A549 (cell line): Measurements from ENCODE around the gene GSG1L.

ENCODE experiments used
- BHLHE40 ChIP-seq: IDR thresholded peaks from 2 replicates; pipeline ENCODE4 v1.6.1; 2012; ENCODE audit warnings: low read depth, low read length, inconsistent platforms
- CHD2 ChIP-seq: fragments of 150-350 bp; IDR thresholded peaks from 2 replicates; pipeline ENCODE4 v1.6.1; 2014; ENCODE audit warnings: low read length; ENCODE audit not compliant: partially characterized antibody
- EP300 ChIP-seq, 2 experiments: fragments of >200 bp; sonication (Bioruptor Twin); formaldehyde crosslinking; IDR thresholded peaks; 2 replicates in 1 of 2; 3 replicates in 1 of 2; pipeline ENCODE4 v1.6.1; 2016 to 2017
- GATA3 ChIP-seq: IDR thresholded peaks from 2 replicates; pipeline ENCODE4 v1.6.1; 2012; ENCODE audit warnings: borderline replicate concordance
- HOXA7 ChIP-seq: fragments of 250-450 bp; sonication (Bioruptor Pico); IDR thresholded peaks from 2 replicates; pipeline ENCODE4 v1.5.0; 2020; ENCODE audit warnings: mild to moderate bottlenecking, moderate library complexity
- POLR2A ChIP-seq: IDR thresholded peaks from 2 replicates; pipeline ENCODE4 v1.6.1; 2012; ENCODE audit warnings: mild to moderate bottlenecking, low read length
- RAD21 ChIP-seq, 2 experiments: fragments of >200 bp in 1 of 2; sonication (Bioruptor Twin) in 1 of 2; formaldehyde crosslinking in 1 of 2; IDR thresholded peaks in 1 of 2; conservative IDR thresholded peaks in 1 of 2; 2 replicates in 1 of 2; 3 replicates in 1 of 2; pipeline ENCODE4 v1.6.1; 2012 to 2018; ENCODE audit warnings: inconsistent platforms in 1 of 2
- TF ChIP-seq, protein P1 (sequence below): fragments of >200 bp; sonication (Bioruptor Twin); formaldehyde crosslinking; IDR thresholded peaks from 3 replicates; pipeline ENCODE4 v1.5.1; 2016
- TF ChIP-seq, protein P2 (sequence below): fragments of 200-600 bp; sonication (generic); IDR thresholded peaks from 2 replicates; pipeline ENCODE4 v1.6.1; 2016; ENCODE audit warnings: antibody characterized with exemption, mild to moderate bottlenecking, moderate library complexity
- TF ChIP-seq, protein P3 (sequence below): fragments of 250-450 bp; sonication (Bioruptor Pico); IDR thresholded peaks from 2 replicates; pipeline ENCODE4 v1.5.0; 2021; ENCODE audit warnings: mild to moderate bottlenecking, moderate library complexity, borderline replicate concordance
- TF ChIP-seq, protein P4 (sequence below): fragments of 150-350 bp; IDR thresholded peaks from 2 replicates; pipeline ENCODE4 v1.6.1; 2014; ENCODE audit warnings: low read depth, mild to moderate bottlenecking, low read length

DNA sequence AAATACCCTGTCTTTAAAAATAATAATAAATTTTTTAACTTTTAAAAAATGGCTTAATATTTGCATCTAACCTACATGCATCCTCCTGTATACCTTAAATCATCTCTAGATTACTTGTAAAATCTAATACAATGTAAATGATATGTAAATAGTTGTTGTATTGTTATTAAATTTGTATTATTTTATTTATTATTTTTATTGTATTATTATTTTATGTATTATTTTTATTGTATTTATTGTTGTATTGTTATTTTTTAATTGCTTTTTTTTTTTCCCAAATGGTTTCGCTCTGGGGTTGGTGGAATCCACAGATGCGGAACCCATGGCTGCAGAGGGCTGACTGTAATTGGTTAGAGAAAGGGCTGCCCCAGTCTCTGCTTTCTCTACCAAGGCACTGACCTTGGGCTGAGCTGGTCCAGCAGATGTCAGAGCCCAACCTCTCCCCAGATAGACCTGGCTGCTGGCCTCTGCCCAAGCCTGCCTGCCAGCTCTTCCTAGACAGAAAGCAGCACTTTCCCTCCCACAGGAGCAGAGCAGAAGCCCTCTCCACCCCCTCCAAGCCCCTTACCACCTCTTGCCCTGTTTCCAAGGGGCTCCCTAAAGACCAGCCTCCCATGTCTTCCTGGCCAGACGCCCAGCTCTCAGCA lies 183.8 kb downstream of the GSG1L start:
- TF ChIP-seq EP300 (IDR thresholded peaks at IDR 0.05) (no peak), POLR2A (no peak), GATA3 (no peak), RAD21 (conservative IDR thresholded peaks at IDR 0.05 in 1 of 2, IDR thresholded peaks at IDR 0.05 in 1 of 2) (no peak), CHD2 (no peak), HOXA7 (CRISPR knock-in tag) (no peak), BHLHE40 (no peak)
- TF ChIP-seq, protein P1, sequence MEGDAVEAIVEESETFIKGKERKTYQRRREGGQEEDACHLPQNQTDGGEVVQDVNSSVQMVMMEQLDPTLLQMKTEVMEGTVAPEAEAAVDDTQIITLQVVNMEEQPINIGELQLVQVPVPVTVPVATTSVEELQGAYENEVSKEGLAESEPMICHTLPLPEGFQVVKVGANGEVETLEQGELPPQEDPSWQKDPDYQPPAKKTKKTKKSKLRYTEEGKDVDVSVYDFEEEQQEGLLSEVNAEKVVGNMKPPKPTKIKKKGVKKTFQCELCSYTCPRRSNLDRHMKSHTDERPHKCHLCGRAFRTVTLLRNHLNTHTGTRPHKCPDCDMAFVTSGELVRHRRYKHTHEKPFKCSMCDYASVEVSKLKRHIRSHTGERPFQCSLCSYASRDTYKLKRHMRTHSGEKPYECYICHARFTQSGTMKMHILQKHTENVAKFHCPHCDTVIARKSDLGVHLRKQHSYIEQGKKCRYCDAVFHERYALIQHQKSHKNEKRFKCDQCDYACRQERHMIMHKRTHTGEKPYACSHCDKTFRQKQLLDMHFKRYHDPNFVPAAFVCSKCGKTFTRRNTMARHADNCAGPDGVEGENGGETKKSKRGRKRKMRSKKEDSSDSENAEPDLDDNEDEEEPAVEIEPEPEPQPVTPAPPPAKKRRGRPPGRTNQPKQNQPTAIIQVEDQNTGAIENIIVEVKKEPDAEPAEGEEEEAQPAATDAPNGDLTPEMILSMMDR, result no peak
- TF ChIP-seq, protein P2, sequence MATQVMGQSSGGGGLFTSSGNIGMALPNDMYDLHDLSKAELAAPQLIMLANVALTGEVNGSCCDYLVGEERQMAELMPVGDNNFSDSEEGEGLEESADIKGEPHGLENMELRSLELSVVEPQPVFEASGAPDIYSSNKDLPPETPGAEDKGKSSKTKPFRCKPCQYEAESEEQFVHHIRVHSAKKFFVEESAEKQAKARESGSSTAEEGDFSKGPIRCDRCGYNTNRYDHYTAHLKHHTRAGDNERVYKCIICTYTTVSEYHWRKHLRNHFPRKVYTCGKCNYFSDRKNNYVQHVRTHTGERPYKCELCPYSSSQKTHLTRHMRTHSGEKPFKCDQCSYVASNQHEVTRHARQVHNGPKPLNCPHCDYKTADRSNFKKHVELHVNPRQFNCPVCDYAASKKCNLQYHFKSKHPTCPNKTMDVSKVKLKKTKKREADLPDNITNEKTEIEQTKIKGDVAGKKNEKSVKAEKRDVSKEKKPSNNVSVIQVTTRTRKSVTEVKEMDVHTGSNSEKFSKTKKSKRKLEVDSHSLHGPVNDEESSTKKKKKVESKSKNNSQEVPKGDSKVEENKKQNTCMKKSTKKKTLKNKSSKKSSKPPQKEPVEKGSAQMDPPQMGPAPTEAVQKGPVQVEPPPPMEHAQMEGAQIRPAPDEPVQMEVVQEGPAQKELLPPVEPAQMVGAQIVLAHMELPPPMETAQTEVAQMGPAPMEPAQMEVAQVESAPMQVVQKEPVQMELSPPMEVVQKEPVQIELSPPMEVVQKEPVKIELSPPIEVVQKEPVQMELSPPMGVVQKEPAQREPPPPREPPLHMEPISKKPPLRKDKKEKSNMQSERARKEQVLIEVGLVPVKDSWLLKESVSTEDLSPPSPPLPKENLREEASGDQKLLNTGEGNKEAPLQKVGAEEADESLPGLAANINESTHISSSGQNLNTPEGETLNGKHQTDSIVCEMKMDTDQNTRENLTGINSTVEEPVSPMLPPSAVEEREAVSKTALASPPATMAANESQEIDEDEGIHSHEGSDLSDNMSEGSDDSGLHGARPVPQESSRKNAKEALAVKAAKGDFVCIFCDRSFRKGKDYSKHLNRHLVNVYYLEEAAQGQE, result no peak
- TF ChIP-seq, protein P3, sequence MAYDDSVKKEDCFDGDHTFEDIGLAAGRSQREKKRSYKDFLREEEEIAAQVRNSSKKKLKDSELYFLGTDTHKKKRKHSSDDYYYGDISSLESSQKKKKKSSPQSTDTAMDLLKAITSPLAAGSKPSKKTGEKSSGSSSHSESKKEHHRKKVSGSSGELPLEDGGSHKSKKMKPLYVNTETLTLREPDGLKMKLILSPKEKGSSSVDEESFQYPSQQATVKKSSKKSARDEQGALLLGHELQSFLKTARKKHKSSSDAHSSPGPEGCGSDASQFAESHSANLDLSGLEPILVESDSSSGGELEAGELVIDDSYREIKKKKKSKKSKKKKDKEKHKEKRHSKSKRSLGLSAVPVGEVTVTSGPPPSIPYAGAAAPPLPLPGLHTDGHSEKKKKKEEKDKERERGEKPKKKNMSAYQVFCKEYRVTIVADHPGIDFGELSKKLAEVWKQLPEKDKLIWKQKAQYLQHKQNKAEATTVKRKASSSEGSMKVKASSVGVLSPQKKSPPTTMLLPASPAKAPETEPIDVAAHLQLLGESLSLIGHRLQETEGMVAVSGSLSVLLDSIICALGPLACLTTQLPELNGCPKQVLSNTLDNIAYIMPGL, result no peak
- TF ChIP-seq, protein P4, sequence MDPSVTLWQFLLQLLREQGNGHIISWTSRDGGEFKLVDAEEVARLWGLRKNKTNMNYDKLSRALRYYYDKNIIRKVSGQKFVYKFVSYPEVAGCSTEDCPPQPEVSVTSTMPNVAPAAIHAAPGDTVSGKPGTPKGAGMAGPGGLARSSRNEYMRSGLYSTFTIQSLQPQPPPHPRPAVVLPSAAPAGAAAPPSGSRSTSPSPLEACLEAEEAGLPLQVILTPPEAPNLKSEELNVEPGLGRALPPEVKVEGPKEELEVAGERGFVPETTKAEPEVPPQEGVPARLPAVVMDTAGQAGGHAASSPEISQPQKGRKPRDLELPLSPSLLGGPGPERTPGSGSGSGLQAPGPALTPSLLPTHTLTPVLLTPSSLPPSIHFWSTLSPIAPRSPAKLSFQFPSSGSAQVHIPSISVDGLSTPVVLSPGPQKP, result no peak
